LoVo (cell line): Measurements from ENCODE around the gene LILRB3.
A peak's percentile ranks its signal among the peaks of the same experiment; 100 is the strongest.
"Not testable (repeated sequence)": the region's sequence is repeated elsewhere in the genome, so short reads cannot be mapped to it uniquely, and the experiment has no call there.

Experiments
- DNase-seq: peaks from one replicate; pipeline ENCODE4 v3.0.0-alpha.2; 2016; ENCODE audit warnings: low spot score

LILRB3 gene

GRCh38 chr19:54189735-54190502 is 32.9 kb downstream of the LILRB3 start:
- peak; percentile 100 for DNase-seq

DNA sequence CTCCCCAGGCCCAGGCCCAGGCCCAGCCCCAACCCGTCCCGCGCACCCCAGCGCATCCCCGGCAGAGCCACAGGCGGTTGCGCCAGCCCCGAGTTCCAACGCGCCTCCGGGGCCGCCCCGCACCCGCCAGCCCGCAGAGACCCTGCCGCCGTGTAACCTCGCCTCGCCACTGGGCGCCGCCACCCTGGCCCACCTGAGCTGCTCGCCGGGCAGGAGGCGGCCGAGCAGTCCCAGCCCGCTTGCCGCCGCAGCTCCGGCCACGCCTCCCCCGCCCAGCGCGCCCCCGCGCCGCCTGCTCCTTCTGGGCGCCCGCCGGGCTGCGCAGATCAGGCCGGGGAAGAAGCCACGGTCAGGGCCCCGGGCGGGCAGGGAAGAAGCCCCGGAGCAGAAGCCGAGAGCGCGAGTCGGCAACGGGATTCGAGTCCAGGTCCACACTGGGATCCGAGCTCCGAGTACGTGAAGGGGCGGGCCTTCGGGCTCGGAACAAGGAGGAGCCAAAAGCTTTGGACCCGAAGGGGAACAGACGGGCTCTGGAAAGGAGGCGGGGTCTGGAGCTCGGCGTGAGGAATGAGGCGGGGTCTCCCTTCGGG is 33.6 kb downstream of the LILRB3 start, which contains the start of gene MBOAT7:
Gene MBOAT7, minus strand, starts transcription at position 436 of the 590 bp plus-strand sequence. CDS start 1,072 bp downstream, outside the sequence.
- DNase-seq: no peak

DNA sequence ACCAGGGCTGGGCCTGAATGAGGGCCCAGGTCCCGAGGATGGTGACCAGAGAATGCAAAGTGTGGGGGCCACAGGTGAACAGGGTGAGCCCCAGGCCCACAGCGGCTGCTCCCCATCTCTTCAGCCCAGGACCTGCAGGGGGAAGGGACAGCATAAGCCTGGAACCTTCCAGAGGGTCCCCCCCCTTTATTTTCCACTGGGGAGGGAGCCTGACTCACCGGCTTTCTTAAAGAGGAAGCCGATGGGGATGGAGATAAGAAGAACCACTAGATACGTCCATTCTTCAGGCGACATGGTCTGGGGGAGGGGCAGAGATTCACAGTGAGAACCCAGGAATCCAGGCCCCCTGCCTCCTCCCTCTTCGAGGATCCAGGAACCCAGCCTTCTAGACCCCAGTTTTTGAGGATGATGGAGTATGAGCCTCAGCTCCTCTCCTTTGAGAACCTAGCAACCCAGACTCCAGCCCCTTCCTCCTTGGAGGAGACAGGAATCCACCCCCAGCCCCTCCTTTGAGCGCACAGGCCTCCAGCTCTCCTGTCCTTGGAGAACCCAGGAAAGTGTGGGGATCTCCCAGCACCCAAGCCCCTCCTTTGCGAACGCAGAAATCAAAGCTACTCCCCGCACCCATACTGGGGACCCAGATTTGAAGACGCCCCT is 34.5 kb downstream of the LILRB3 start:
- no peak for DNase-seq

DNA sequence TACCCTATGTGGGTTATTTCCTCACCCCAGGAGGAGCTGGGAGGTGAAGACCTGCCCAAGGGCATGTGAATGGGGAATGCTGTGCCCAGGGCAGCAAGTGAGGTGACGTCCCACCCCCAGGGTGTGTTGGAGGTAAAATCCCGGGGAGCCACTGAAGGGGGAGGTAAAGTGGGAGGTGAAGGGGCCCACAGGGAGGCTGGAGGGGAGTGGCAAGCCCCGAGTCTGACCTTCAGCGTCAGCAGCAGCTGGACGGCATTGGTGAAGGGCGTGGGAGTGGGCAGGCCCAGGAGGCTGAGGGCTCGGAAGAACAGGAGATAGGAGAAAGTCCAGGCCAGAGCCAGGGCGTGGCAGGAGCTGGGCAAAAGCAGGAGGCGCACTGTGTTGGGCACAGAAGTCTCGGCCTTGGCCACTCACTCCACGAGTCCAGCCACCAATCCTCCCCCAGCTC is 35.8 kb downstream of the LILRB3 start:
- DNase-seq: no peak

- no peak for DNase-seq
These were observed 36.5 kb downstream of the LILRB3 start for GRCh38 chr19:54186351-54186750.

DNA sequence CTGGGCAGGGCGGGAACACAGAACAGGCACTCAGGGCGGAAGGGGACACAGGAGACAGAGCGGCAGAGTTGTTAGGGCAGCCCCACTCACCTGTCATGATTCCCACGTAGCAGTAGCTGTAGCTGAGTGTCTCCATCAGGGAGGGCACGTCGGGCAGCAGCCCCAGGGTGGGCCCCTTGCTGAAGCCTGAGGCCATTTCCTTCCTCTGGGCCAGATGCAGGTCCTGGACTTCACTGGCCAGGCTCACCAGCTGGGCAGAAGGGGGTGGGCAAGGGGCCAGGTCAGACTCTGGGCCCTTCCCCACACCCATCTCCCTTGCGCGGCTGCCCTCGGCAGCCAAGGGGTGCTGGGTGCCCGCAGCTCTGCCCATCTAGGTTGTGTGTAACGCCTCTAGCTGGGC is 39.4 kb downstream of the LILRB3 start:
- no peak for DNase-seq

DNA sequence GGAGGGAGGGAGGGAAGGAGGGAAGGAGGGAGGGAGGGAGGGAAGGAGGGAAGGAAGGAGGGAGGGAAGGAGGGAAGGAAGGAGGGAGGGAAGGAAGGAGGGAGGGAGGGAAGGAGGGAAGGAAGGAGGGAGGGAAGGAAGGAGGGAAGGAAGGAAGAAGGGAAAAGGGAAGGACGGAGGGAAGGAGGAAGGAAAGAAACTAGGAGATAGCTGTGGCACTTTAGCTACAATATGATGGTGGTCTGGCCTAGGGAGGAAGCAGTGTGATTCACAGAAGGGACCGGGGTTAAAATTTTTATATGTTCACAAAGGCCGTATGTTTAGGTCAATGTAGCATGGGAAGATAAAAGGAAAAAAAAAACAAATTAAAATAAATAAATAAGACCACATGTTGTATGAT is 40.9 kb downstream of the LILRB3 start:
- DNase-seq: not testable (repeated sequence)

GRCh38 chr19:54180691-54181091 is 42.1 kb downstream of the LILRB3 start:
- DNase-seq: no peak

DNA sequence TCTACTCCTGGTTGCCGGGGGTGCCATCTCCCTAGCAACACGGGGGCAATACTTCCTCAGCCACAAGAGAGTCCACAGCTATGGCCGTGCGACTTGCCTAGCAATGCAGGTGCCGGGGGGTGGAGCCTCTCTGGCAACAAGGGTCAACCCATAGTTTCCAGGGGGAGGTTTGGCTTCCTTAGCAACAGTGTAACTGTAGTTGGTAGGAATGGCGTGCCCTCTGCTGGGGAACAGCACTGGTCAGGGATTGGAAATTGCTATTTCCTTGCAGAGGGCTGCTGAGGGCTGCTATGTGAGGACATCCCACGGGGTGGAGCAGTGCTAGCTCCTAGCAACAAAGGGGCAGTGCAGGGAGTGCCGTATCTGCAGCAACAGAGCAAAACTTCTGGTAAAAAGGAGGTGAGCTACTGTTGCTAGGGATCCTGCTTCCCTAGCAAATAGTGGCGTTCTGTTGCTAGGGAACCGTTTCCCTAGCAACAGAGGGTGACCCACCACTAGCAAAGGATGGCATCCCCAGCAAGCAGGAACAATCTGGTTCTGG is 42.8 kb downstream of the LILRB3 start:
- DNase-seq: no peak

DNA sequence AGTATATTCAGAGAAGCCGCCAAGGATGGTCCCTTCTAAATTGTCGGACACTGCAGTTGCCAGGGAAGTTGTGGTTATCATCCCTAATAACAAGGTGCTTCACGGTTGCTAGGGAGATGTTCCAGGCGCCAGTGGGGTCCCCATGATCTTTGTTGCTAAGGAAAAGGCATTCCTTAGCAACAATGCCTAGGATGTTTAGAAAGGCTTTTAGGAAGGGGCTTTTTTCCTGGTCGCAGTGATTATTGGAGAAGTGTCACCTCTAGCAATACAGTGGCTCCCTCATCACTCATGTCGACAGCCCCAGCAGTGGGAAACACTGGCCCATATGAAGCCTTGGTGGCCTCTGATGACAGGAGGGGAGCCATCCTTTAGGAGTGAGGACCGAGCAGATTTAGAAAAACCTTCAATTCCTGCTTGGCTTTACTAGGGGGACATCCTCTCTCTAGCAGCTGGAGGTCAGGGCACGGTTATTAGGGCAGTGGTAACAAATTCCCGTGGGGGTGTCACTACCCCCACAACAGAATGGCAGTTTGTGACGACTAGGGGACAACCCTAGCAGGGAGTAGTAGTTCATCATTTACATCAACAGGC is 43.5 kb downstream of the LILRB3 start:
- DNase-seq: no peak

- no peak for DNase-seq
These were observed 44.1 kb downstream of the LILRB3 start for GRCh38 chr19:54178581-54179261.

GRCh38 chr19:54173951-54174834 is 48.6 kb downstream of the LILRB3 start:
- DNase-seq: no peak

GRCh38 chr19:54173359-54173699 is 49.5 kb downstream of the LILRB3 start:
- no peak for DNase-seq

DNA sequence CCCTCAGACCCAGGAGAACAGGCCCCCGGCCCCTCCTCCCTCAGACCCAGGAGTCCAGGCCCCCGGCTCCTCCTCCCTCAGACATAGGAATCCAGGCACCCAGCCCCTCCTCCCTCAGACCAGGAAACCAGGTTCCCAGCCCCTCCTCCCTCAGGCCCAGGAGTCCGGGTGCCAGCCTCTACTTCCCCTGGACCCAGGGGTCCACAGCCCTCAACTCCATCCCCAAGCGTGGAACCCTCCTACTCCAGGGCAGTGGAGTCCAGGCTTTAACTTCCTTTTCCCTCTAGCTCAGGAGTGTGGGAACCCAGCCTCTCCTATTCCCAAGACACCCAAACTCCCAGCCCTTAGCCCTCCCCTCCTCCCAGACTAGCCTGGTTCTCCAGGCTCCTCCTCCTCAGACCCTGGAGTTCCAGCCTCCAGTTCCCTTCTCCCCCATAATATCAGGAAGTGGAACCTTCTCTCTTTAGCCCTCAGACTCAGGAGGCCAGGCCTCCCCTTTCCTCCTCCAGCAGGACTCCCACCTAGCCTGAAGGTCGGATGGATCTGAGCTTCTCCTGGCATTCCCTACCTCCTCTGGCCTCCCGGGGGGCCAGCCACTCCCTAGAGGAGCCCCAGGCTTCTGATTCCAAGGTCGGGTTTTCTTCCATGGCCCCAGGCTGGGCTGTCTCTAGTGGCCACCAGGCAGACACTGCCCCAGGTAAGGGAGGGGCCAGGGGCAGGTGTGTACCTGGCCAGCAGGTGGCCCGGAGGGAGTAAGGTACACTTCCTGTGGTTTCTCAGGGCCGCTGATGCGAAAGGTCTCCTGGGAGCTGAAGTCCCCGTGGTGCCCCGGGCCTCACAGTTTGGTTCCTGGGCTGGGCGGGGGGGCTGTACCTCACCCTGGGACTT is 50.1 kb downstream of the LILRB3 start, which contains the start of gene TMC4:
Gene TMC4, minus strand, starts transcription at position 690 of the 888 bp plus-strand sequence. Its CDS starts 43 bp downstream, at position 647.
- DNase-seq: peak; percentile 77

DNA sequence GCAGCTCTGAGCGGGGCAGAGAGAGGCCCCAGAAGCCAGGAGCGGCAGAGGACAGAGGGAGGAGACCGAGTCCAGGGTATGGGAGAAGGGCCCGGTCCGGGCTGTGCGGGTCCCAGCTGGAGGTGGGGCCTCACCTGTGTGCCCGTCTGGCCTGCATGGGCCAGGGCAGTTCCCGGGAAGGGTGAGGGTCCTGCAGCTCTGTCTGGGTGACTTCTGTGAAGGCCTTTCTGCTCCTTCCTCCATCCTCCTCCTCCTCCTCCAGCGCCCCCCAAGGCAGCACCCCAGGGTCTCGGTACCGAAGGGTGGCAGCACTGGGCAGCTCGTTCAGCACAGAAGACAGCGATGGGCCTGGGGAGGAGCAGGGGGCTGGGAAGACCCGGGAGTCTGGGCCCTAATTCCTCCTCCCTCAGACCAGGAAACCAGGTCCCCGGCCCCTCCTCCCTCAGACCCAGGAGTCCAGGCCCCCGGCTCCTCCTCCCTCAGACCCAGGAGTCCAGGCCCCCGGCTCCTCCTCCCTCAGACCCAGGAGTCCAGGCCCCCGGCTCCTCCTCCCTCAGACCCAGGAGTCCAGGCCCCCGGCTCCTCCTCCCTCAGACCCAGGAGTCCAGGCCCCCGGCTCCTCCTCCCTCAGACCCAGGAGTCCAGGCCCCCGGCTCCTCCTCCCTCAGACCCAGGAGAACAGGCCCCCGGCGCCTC is 50.9 kb downstream of the LILRB3 start:
- not testable (repeated sequence) for DNase-seq

DNA sequence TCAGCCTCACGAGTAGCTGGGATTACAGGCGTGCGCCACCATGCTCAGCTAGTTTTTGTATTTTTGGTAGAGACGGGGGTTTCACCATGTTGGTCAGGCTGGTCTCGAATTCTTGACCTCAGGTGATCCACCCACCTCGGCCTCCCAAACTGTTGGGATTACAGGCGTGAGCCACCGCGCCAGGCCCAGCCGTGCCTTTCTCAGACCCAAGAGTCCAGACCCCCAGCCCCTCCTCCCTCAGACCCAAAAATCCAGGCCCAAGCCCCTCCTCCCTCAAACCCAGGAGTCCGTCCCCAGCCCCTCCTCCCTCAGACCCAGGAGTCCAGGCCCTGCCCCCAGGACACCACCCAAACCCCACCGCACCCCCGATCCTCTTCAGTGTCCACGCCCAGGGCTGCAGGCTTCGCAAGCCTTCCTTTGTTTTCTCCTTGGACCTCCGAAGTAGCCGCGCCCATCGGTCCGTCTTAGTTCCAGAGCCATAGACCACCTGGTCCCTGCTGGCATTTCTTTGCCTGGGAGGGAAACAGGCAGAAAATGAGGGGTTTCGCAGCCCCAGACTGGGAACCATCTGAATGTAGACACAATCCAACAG is 53.6 kb downstream of the LILRB3 start:
- no peak for DNase-seq

GRCh38 chr19:54168174-54168917 is 54.5 kb downstream of the LILRB3 start:
- peak; percentile 76 for DNase-seq
